GM23338 (cell line): Measurements from ENCODE around the gene R3HCC1L. TPM values are rescaled to one million over a fixed set of nuclear protein-coding genes. Genes with fewer than 3 reads are reported as not detected.

Experiments used
- ATAC-seq: fragments of 200-7000 bp; cut with Tn5 transposase; 3 replicates; pipeline ENCODE4 v1.9.1; 2020
- DNase-seq: peaks from one replicate; pipeline ENCODE4 v3.0.0-alpha.2; 2015; ENCODE audit warnings: low spot score
- H2AFZ ChIP-seq: fragments of 200-600 bp; sonication (generic); 2 replicates; pipeline ENCODE4 v1.8.0; 2016; ENCODE audit warnings: antibody characterized with exemption, mild to moderate bottlenecking, moderate library complexity
- H3F3A ChIP-seq: fragments of 200-600 bp; sonication (generic); replicated peaks from 2 replicates; pipeline ENCODE4 v1.8.0; 2017; ENCODE audit warnings: antibody characterized with exemption, mixed run types, low read depth
- H3K27ac ChIP-seq: fragments of 200-600 bp; sonication (generic); 2 replicates; pipeline ENCODE4 v1.6.1; 2016; ENCODE audit warnings: low read depth
- H3K27me3 ChIP-seq: fragments of 200-600 bp; sonication (generic); 2 replicates; pipeline ENCODE4 v1.8.0; 2016; ENCODE audit warnings: mild to moderate bottlenecking, mixed run types, moderate library complexity; ENCODE audit not compliant: insufficient read depth
- H3K36me3 ChIP-seq: fragments of 200-600 bp; sonication (generic); 2 replicates; pipeline ENCODE4 v1.8.0; 2016; ENCODE audit warnings: mild to moderate bottlenecking; ENCODE audit not compliant: insufficient read depth
- H3K4me1 ChIP-seq: fragments of 200-600 bp; sonication (generic); 2 replicates; pipeline ENCODE4 v1.8.0; 2016; ENCODE audit warnings: mild to moderate bottlenecking, moderate library complexity; ENCODE audit not compliant: insufficient read depth
- H3K4me2 ChIP-seq: fragments of 200-600 bp; sonication (generic); 2 replicates; pipeline ENCODE4 v1.7.1; 2017; ENCODE audit warnings: mixed run types
- H3K4me3 ChIP-seq: fragments of 200-600 bp; sonication (generic); 2 replicates; pipeline ENCODE4 v1.6.1; 2016; ENCODE audit warnings: mixed run types
- H3K79me2 ChIP-seq: fragments of 200-600 bp; sonication (generic); replicated peaks from 2 replicates; pipeline ENCODE4 v1.8.0; 2017; ENCODE audit warnings: mild to moderate bottlenecking; ENCODE audit not compliant: insufficient read depth
- H3K9me2 ChIP-seq: fragments of 200-600 bp; sonication (generic); 2 replicates; pipeline ENCODE4 v1.8.0; 2017; ENCODE audit not compliant: insufficient read depth
- H4K20me1 ChIP-seq: fragments of 200-600 bp; sonication (generic); replicated peaks from 2 replicates; pipeline ENCODE4 v1.8.0; 2017; ENCODE audit warnings: mild to moderate bottlenecking; ENCODE audit not compliant: insufficient read depth
- H3K27ac Mint-ChIP-seq: 2 replicates; pipeline ENCODE4 v1.8.0; 2020; ENCODE audit warnings: inconsistent platforms, mild to moderate bottlenecking, moderate library complexity, mixed read lengths
- H3K27me3 Mint-ChIP-seq: 3 replicates; pipeline ENCODE4 v1.8.0; 2022; ENCODE audit warnings: low read depth, mild to moderate bottlenecking, moderate library complexity, mixed read lengths, inconsistent platforms; ENCODE audit not compliant: insufficient read depth, poor library complexity
- H3K36me3 Mint-ChIP-seq: 3 replicates; pipeline ENCODE4 v1.8.0; 2021; ENCODE audit warnings: low read depth, mild to moderate bottlenecking, inconsistent platforms, moderate library complexity, mixed read lengths
- H3K4me1 Mint-ChIP-seq: 3 replicates; pipeline ENCODE4 v1.8.0; 2020; ENCODE audit warnings: mild to moderate bottlenecking, inconsistent platforms, mixed read lengths
- H3K4me3 Mint-ChIP-seq: 3 replicates; pipeline ENCODE4 v1.8.0; 2021; ENCODE audit warnings: moderate library complexity, mild to moderate bottlenecking, inconsistent platforms, mixed read lengths
- H3K9me3 Mint-ChIP-seq: 3 replicates; pipeline ENCODE4 v1.8.0; 2020; ENCODE audit warnings: moderate library complexity, mild to moderate bottlenecking, inconsistent platforms, mixed read lengths
- CREB1 ChIP-seq: fragments of 250-450 bp; sonication (Bioruptor Pico); IDR thresholded peaks from 2 replicates; pipeline ENCODE4 v1.5.0; 2020; ENCODE audit warnings: low read depth, mild to moderate bottlenecking, moderate library complexity
- EZH2 ChIP-seq: fragments of 200-600 bp; sonication (generic); IDR thresholded peaks from one replicate; pipeline ENCODE4 v1.8.0; 2017; ENCODE audit warnings: antibody characterized with exemption, mild to moderate bottlenecking, low read depth; ENCODE audit not compliant: unreplicated experiment
- EZH2phosphoT487 ChIP-seq: fragments of 200-600 bp; sonication (generic); IDR thresholded peaks from one replicate; pipeline ENCODE4 v1.8.1; 2018; ENCODE audit warnings: antibody characterized with exemption; ENCODE audit not compliant: unreplicated experiment
- JUNB ChIP-seq: IDR thresholded peaks from one replicate; pipeline ENCODE4 v1.6.1; 2016; ENCODE audit warnings: antibody characterized with exemption; ENCODE audit not compliant: unreplicated experiment
- NANOG ChIP-seq: IDR thresholded peaks from 2 replicates; pipeline ENCODE4 v1.6.1; 2016; ENCODE audit warnings: antibody characterized with exemption, borderline replicate concordance
- POLR2AphosphoS5 ChIP-seq: IDR thresholded peaks from 2 replicates; pipeline ENCODE4 v1.6.1; 2016; ENCODE audit warnings: antibody characterized with exemption, low read depth
- STAT1 ChIP-seq: IDR thresholded peaks from one replicate; pipeline ENCODE4 v1.6.1; 2016; ENCODE audit warnings: antibody characterized with exemption; ENCODE audit not compliant: unreplicated experiment
- ZNF114 ChIP-seq: fragments of 250-450 bp; sonication (Bioruptor Pico); IDR thresholded peaks from 2 replicates; pipeline ENCODE4 v1.5.0; 2020; ENCODE audit warnings: mild to moderate bottlenecking, moderate library complexity
- ZNF331 ChIP-seq: fragments of 250-450 bp; sonication (Bioruptor Pico); IDR thresholded peaks from 2 replicates; pipeline ENCODE4 v1.5.0; 2020; ENCODE audit warnings: low read depth, mild to moderate bottlenecking, moderate library complexity
- polyA plus RNA-seq: library from polyadenylated mRNA; unstranded; fragments of >200 nt; fragmentation: Nextera tagmentation; extraction: Ambion mirVana; gene quantifications from 2 replicates; pipeline ENCODE4 v1.2.1, GENCODE V29; 2016
- total RNA-seq: library from RNA; depleted of rRNA; stranded (reverse); fragments of >200 nt; shearing (Covaris generic); gene quantifications from 2 replicates; pipeline ENCODE4 v1.2.3, GENCODE V29; 2014
- TF ChIP-seq, protein P1 (sequence below): IDR thresholded peaks from 2 replicates; pipeline ENCODE4 v1.6.1; 2016; ENCODE audit warnings: antibody characterized with exemption
- TF ChIP-seq, protein P2 (sequence below): fragments of 250-450 bp; sonication (Bioruptor Pico); IDR thresholded peaks from 2 replicates; pipeline ENCODE4 v1.5.0; 2020; ENCODE audit warnings: mild to moderate bottlenecking, moderate library complexity
- TF ChIP-seq, protein P3 (sequence below), 2 experiments: fragments of 200-600 bp in 1 of 2; sonication (generic) in 1 of 2; conservative IDR thresholded peaks; 2 replicates each; pipeline versions ENCODE4 v1.5.1 to v1.6.1; 2016 to 2017; ENCODE audit warnings: antibody characterized with exemption in 2 of 2, low read depth in 2 of 2, mild to moderate bottlenecking in 2 of 2, moderate library complexity in 1 of 2
- TF ChIP-seq, protein P4 (sequence below): IDR thresholded peaks from one replicate; pipeline ENCODE4 v1.6.1; 2018; ENCODE audit warnings: antibody characterized with exemption; ENCODE audit not compliant: unreplicated experiment

Gene R3HCC1L
- total and polyA plus RNA-seq, 2 experiments from 2014 or later: 9.3 to 15.8 TPM

DNA sequence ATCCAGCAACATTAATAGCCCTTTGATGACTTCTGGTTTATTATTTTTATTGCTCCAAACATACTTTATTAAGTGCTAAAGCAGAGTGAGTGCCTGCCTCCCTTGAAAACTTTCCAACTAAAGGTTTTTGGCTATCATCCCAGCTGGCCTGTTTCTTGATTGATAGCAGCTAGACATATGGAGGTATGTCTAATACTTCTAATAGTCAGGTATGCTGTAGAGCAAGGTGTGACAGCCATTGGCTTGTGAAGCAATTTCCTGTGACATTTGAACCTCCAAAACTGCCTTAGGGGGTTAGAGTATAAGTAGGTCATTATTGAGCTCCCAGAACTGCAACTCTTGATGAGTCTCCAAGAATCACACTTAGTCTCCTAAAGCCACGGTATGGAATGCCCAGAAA, 77.7 kb downstream of the R3HCC1L start:
- Histone ChIP-seq H3K36me3 (0 out of 2 replicates have a peak, but pooled peaks cover 4% of the 10 kb centered on the region), H2AFZ (no peak overlapping the region), H3K9me2 (no peaks in the 10 kb centered on the region), H3F3A (no peaks in the 10 kb centered on the region), H3K27me3 (no peaks in the 10 kb centered on the region), H4K20me1 (peaks cover 9% of the 10 kb centered on the region; the same call in 1 of the 2 replicates), H3K79me2 (peaks cover 19% of the 10 kb centered on the region), H3K4me3 (no peak overlapping the region), H3K4me1 (no peaks in the 10 kb centered on the region), H3K4me2 (no peak overlapping the region), H3K27ac (no peak overlapping the region)
- Mint-ChIP-seq H3K27ac (no peak overlapping the region), H3K9me3 (no peaks in the 10 kb centered on the region), H3K4me3 (no peak overlapping the region), H3K4me1 (no peaks in the 10 kb centered on the region), H3K36me3 (peaks cover 15% of the 10 kb centered on the region; the same call in 1 of the 3 replicates), H3K27me3 (no peaks in the 10 kb centered on the region)
- DNase-seq (no peak), ATAC-seq (no peak)
- TF ChIP-seq, protein P1, sequence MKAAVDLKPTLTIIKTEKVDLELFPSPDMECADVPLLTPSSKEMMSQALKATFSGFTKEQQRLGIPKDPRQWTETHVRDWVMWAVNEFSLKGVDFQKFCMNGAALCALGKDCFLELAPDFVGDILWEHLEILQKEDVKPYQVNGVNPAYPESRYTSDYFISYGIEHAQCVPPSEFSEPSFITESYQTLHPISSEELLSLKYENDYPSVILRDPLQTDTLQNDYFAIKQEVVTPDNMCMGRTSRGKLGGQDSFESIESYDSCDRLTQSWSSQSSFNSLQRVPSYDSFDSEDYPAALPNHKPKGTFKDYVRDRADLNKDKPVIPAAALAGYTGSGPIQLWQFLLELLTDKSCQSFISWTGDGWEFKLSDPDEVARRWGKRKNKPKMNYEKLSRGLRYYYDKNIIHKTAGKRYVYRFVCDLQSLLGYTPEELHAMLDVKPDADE: no peak
- TF ChIP-seq, protein P2, sequence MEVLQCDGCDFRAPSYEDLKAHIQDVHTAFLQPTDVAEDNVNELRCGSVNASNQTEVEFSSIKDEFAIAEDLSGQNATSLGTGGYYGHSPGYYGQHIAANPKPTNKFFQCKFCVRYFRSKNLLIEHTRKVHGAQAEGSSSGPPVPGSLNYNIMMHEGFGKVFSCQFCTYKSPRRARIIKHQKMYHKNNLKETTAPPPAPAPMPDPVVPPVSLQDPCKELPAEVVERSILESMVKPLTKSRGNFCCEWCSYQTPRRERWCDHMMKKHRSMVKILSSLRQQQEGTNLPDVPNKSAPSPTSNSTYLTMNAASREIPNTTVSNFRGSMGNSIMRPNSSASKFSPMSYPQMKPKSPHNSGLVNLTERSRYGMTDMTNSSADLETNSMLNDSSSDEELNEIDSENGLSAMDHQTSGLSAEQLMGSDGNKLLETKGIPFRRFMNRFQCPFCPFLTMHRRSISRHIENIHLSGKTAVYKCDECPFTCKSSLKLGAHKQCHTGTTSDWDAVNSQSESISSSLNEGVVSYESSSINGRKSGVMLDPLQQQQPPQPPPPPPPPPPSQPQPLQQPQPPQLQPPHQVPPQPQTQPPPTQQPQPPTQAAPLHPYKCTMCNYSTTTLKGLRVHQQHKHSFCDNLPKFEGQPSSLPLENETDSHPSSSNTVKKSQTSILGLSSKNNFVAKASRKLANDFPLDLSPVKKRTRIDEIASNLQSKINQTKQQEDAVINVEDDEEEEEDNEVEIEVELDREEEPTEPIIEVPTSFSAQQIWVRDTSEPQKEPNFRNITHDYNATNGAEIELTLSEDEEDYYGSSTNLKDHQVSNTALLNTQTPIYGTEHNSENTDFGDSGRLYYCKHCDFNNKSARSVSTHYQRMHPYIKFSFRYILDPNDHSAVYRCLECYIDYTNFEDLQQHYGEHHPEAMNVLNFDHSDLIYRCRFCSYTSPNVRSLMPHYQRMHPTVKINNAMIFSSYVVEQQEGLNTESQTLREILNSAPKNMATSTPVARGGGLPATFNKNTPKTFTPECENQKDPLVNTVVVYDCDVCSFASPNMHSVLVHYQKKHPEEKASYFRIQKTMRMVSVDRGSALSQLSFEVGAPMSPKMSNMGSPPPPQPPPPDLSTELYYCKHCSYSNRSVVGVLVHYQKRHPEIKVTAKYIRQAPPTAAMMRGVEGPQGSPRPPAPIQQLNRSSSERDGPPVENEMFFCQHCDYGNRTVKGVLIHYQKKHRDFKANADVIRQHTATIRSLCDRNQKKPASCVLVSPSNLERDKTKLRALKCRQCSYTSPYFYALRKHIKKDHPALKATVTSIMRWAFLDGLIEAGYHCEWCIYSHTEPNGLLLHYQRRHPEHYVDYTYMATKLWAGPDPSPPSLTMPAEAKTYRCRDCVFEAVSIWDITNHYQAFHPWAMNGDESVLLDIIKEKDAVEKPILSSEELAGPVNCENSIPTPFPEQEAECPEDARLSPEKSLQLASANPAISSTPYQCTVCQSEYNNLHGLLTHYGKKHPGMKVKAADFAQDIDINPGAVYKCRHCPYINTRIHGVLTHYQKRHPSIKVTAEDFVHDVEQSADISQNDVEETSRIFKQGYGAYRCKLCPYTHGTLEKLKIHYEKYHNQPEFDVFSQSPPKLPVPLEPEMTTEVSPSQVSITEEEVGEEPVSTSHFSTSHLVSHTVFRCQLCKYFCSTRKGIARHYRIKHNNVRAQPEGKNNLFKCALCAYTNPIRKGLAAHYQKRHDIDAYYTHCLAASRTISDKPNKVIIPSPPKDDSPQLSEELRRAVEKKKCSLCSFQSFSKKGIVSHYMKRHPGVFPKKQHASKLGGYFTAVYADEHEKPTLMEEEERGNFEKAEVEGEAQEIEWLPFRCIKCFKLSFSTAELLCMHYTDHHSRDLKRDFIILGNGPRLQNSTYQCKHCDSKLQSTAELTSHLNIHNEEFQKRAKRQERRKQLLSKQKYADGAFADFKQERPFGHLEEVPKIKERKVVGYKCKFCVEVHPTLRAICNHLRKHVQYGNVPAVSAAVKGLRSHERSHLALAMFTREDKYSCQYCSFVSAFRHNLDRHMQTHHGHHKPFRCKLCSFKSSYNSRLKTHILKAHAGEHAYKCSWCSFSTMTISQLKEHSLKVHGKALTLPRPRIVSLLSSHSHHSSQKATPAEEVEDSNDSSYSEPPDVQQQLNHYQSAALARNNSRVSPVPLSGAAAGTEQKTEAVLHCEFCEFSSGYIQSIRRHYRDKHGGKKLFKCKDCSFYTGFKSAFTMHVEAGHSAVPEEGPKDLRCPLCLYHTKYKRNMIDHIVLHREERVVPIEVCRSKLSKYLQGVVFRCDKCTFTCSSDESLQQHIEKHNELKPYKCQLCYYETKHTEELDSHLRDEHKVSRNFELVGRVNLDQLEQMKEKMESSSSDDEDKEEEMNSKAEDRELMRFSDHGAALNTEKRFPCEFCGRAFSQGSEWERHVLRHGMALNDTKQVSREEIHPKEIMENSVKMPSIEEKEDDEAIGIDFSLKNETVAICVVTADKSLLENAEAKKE (CRISPR knock-in tag): no peak
- TF ChIP-seq EZH2phosphoT487 (no peak), POLR2AphosphoS5 (no peak), CREB1 (CRISPR knock-in tag) (no peak), EZH2 (no peak), STAT1 (no peak), ZNF114 (CRISPR knock-in tag) (no peak), ZNF331 (no peak), NANOG (no peak), JUNB (no peak)
- TF ChIP-seq, protein P3, sequence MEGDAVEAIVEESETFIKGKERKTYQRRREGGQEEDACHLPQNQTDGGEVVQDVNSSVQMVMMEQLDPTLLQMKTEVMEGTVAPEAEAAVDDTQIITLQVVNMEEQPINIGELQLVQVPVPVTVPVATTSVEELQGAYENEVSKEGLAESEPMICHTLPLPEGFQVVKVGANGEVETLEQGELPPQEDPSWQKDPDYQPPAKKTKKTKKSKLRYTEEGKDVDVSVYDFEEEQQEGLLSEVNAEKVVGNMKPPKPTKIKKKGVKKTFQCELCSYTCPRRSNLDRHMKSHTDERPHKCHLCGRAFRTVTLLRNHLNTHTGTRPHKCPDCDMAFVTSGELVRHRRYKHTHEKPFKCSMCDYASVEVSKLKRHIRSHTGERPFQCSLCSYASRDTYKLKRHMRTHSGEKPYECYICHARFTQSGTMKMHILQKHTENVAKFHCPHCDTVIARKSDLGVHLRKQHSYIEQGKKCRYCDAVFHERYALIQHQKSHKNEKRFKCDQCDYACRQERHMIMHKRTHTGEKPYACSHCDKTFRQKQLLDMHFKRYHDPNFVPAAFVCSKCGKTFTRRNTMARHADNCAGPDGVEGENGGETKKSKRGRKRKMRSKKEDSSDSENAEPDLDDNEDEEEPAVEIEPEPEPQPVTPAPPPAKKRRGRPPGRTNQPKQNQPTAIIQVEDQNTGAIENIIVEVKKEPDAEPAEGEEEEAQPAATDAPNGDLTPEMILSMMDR (conservative IDR thresholded peaks at IDR 0.05; ENCODE audit: low read depth in 2 of 2): no peak
- TF ChIP-seq, protein P4, sequence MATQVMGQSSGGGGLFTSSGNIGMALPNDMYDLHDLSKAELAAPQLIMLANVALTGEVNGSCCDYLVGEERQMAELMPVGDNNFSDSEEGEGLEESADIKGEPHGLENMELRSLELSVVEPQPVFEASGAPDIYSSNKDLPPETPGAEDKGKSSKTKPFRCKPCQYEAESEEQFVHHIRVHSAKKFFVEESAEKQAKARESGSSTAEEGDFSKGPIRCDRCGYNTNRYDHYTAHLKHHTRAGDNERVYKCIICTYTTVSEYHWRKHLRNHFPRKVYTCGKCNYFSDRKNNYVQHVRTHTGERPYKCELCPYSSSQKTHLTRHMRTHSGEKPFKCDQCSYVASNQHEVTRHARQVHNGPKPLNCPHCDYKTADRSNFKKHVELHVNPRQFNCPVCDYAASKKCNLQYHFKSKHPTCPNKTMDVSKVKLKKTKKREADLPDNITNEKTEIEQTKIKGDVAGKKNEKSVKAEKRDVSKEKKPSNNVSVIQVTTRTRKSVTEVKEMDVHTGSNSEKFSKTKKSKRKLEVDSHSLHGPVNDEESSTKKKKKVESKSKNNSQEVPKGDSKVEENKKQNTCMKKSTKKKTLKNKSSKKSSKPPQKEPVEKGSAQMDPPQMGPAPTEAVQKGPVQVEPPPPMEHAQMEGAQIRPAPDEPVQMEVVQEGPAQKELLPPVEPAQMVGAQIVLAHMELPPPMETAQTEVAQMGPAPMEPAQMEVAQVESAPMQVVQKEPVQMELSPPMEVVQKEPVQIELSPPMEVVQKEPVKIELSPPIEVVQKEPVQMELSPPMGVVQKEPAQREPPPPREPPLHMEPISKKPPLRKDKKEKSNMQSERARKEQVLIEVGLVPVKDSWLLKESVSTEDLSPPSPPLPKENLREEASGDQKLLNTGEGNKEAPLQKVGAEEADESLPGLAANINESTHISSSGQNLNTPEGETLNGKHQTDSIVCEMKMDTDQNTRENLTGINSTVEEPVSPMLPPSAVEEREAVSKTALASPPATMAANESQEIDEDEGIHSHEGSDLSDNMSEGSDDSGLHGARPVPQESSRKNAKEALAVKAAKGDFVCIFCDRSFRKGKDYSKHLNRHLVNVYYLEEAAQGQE: no peak
